K562 (cell line): ENCODE data around the gene ADORA2B. TPM values are rescaled to one million over a fixed set of nuclear protein-coding genes. Genes with fewer than 3 reads are reported as not detected.

Source experiments
- CEBPB ChIP-seq: fragments of 450-650 bp; IDR thresholded peaks from 2 replicates; pipeline ENCODE4 v1.6.1; 2016; ENCODE audit warnings: missing genetic modification characterization, missing compliant biosample characterization
- COPS2 ChIP-seq: fragments of 450-650 bp; conservative IDR thresholded peaks from 2 replicates; pipeline ENCODE4 v1.6.1; 2016; ENCODE audit warnings: mild to moderate bottlenecking, moderate library complexity
- CXXC5 ChIP-seq: fragments of 250-450 bp; sonication (Bioruptor Pico); IDR thresholded peaks from 2 replicates; pipeline ENCODE4 v1.8.0; 2022; ENCODE audit warnings: inconsistent platforms, mild to moderate bottlenecking, moderate library complexity
- E4F1 ChIP-seq: fragments of 250-450 bp; sonication (Bioruptor Pico); IDR thresholded peaks from 2 replicates; pipeline ENCODE4 v1.5.0; 2021; ENCODE audit warnings: mild to moderate bottlenecking, borderline replicate concordance
- GATAD2A ChIP-seq: fragments of 450-650 bp; IDR thresholded peaks from 2 replicates; pipeline ENCODE4 v1.6.1; 2017
- HDAC8 ChIP-seq: fragments of 450-650 bp; IDR thresholded peaks from 2 replicates; pipeline ENCODE4 v1.6.1; 2016; ENCODE audit warnings: mild to moderate bottlenecking, missing genetic modification characterization, moderate library complexity, missing compliant biosample characterization
- HNRNPL ChIP-seq: fragments of 200-400 bp; formaldehyde crosslinking; IDR thresholded peaks from 2 replicates; pipeline ENCODE4 v1.6.1; 2017; ENCODE audit warnings: low read depth, mild to moderate bottlenecking, low read length
- MLX ChIP-seq, 2 experiments: fragments of 450-650 bp in 1 of 2; sonication (generic) in 1 of 2; formaldehyde crosslinking; conservative IDR thresholded peaks; 2 replicates each; pipeline versions ENCODE4 v1.4.0 to v1.8.1; 2020 to 2022; ENCODE audit warnings: mild to moderate bottlenecking in 1 of 2, missing genetic modification reagents in 1 of 2
- MTA1 ChIP-seq: fragments of 450-650 bp; IDR thresholded peaks from 2 replicates; pipeline ENCODE4 v1.6.1; 2017; ENCODE audit warnings: borderline replicate concordance
- MXI1 ChIP-seq: IDR thresholded peaks from 2 replicates; pipeline ENCODE4 v1.6.1; 2011; ENCODE audit warnings: low read depth, mild to moderate bottlenecking, improper control_type of control experiment, low read length
- MYC ChIP-seq, 2 experiments: fragments of 250-450 bp in 1 of 2; sonication (Bioruptor Pico) in 1 of 2; IDR thresholded peaks; 2 replicates each; pipeline versions ENCODE4 v1.5.1 to v1.6.1; 2012 to 2021; ENCODE audit warnings: low read depth in 2 of 2, borderline replicate concordance in 1 of 2, improper control_type of control experiment in 1 of 2, low read length in 1 of 2, mild to moderate bottlenecking in 1 of 2, moderate library complexity in 1 of 2
- PHB2 ChIP-seq: fragments of 450-650 bp; IDR thresholded peaks from 2 replicates; pipeline ENCODE4 v1.6.1; 2017; ENCODE audit warnings: low read depth
- SFPQ ChIP-seq: fragments of 200-400 bp; formaldehyde crosslinking; IDR thresholded peaks from 2 replicates; pipeline ENCODE4 v1.6.1; 2017; ENCODE audit warnings: mild to moderate bottlenecking, low read depth, low read length, moderate library complexity
- STAG1 ChIP-seq: sonication (generic); formaldehyde crosslinking; IDR thresholded peaks from 2 replicates; pipeline ENCODE4 v1.5.0; 2020; ENCODE audit warnings: missing genetic modification reagents, borderline replicate concordance
- TCF3 ChIP-seq: sonication (generic); formaldehyde crosslinking; IDR thresholded peaks from 2 replicates; pipeline ENCODE4 v1.4.0; 2020; ENCODE audit warnings: mild to moderate bottlenecking, missing genetic modification reagents
- TFAM ChIP-seq: fragments of 250-450 bp; sonication (Bioruptor Pico); conservative IDR thresholded peaks from 2 replicates; pipeline ENCODE4 v1.5.0; 2021; ENCODE audit warnings: mild to moderate bottlenecking, moderate library complexity
- ZNF23 ChIP-seq: fragments of 250-450 bp; sonication (Bioruptor Pico); IDR thresholded peaks from 2 replicates; pipeline ENCODE4 v1.4.0; 2020; ENCODE audit warnings: mild to moderate bottlenecking
- ZNF445 ChIP-seq: fragments of 250-450 bp; sonication (Bioruptor Pico); IDR thresholded peaks from 2 replicates; pipeline ENCODE4 v1.4.0; 2020; ENCODE audit warnings: low read depth, mild to moderate bottlenecking, moderate library complexity
- ZNF707 ChIP-seq: fragments of 250-450 bp; sonication (Bioruptor Pico); conservative IDR thresholded peaks from 2 replicates; pipeline ENCODE4 v1.8.0; 2022; ENCODE audit warnings: inconsistent platforms, mild to moderate bottlenecking, moderate library complexity
- polyA plus RNA-seq, 8 experiments: library from polyadenylated mRNA; depleted of rRNA in 4 of 8; stranded (reverse) in 5 of 8; unstranded in 3 of 8; fragments of >200 nt; fragmentation: Nextera tagmentation in 2 of 8; fragmentation: Illumina TruSeq in 1 of 8; extraction: Ambion mirVana in 2 of 8; extraction: Trizol in 1 of 8; gene quantifications; 2 replicates each; pipeline versions ENCODE4 v1.2.1 to v1.2.3, GENCODE V29; 2011 to 2014; ENCODE audit warnings: inconsistent platforms in 1 of 8, missing spikeins in 1 of 8
- total RNA-seq, 7 experiments: library from RNA; depleted of rRNA in 6 of 7; stranded (reverse); fragments of >200 nt in 6 of 7; fragmentation: Illumina TruSeq in 2 of 7; extraction: Trizol in 2 of 7; gene quantifications; 2 replicates each; pipeline versions ENCODE4 v1.2.1 to v1.2.3, GENCODE V29; 2011 to 2021; ENCODE audit warnings: low replicate concordance in 1 of 7

Gene ADORA2B
- total and polyA plus RNA-seq, 9 of the 15 experiments (the other 6 are each of a cell fraction or from before 2014, with no cell fraction given): 6.4 to 16.6 (median 10.5) TPM

- no peak for TF ChIP-seq MLX (CRISPR knock-in tag; conservative IDR thresholded peaks at IDR 0.05)
- TF ChIP-seq HDAC8 (tag): no peak
- TF ChIP-seq SFPQ: no peak
- TF ChIP-seq TCF3 (CRISPR knock-in tag): peak; percentile 38
- TF ChIP-seq STAG1 (CRISPR knock-in tag): no peak
- TF ChIP-seq E4F1 (CRISPR knock-in tag): no peak
- TF ChIP-seq ZNF445 (CRISPR knock-in tag): no peak
- TF ChIP-seq PHB2: no peak
- no peak; the same call in 1 of the 2 replicates for TF ChIP-seq GATAD2A
- no peak for TF ChIP-seq HNRNPL
- 0 out of 2 replicates have a peak, but pooled peaks have one; percentile 29 for TF ChIP-seq MYC (IDR thresholded peaks at IDR 0.05; ENCODE audit: low read depth, low read length)
- TF ChIP-seq MYC (CRISPR knock-in tag; IDR thresholded peaks at IDR 0.05; ENCODE audit: borderline replicate concordance, low read depth): no peak
- TF ChIP-seq ZNF23 (CRISPR knock-in tag): no peak
- TF ChIP-seq MXI1: no peak
- no peak for TF ChIP-seq COPS2
- TF ChIP-seq CXXC5 (CRISPR knock-in tag): 0 out of 2 replicates have a peak, but pooled peaks have one; percentile 20
- TF ChIP-seq CEBPB (tag): no peak
- no peak for TF ChIP-seq TFAM (CRISPR knock-in tag)
- no peak for TF ChIP-seq ZNF707
- peak; percentile 61; the same call in 1 of the 2 replicates for TF ChIP-seq MTA1
Observed at GRCh38 chr17:15955793-15956541, 11.0 kb downstream of the ADORA2B start (continued).
